Measurements from ENCODE around the gene SLC16A3. TPM values are rescaled to one million over a fixed set of nuclear protein-coding genes. Genes with fewer than 3 reads are reported as not detected.

The SLC16A3 gene
- total and polyA plus RNA-seq, 2 of the 4 experiments (the other 2 are of a cell fraction): 49.1 to 181 TPM

DNA sequence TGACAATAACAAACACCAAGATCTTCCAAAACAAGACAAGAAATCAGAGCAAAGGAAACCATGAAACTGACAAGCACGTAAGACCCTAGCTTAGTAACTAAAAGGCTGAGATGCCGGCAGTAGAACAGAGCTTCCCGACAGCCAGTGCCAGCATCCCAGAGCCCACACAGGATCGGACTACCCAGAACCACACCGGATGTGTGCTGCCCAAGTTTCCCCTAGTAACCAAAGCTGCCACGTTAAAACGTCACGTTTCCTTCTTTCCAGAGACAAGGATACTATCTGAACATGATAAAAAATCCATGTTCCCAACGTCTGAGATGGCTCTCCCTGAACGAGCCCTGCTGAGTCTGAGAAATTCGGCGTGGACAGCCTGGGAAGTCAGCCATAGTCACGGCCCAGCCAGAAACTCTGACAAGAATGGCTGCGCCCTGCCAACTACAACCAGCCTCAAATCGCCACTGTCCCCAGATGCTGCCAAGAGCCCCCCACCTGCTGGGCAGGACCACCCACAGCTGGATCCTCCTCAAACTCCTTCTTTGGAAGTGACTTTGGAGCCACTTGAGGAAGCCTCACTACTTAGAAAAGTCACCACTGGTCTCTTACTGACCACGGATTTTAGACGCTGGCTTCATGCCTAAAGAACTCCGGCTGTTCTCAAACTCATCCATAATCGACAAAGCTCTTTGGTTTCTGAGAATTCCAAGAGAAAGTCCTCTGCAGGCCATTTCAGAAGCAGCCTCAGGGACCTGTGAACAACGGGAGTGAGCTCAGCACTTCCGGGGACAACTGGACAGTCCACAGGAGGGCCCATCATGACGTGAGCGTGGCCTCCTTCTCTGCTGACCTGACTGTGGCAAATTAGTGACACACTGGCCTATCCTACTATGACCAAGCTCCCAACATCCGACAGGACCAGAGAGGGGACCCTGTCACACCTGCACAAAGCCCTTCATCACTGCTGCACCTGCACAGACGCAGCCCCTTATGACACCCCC, 32.9 kb upstream of the SLC16A3 start (continued):
- no peak for TF ChIP-seq RFX5 (IDR thresholded peaks at IDR 0.05; ENCODE audit: low read depth, low read length)
- TF ChIP-seq POLR2A (IDR thresholded peaks at IDR 0.05; ENCODE audit: low read depth, low read length): no peak

DNA sequence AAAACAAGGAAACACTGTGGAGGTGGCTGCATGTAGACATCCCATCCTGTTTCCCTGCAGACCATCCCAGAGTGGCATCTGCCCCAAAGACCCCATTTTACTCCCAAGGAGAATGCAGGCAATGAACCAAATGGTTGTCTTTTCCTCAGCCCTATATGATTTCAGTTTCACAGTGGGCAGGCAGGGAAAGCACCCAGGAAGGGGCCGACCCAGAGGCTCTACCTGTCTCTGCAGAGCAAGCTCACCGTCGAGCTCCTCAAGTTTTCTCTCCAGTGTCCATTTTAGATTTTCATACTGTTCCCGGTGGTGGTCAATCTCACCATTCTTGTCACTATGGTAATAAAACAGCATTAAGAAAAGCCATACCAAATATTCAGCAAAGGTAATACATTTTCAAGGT, 30.8 kb upstream of the SLC16A3 start:
- Histone ChIP-seq H3K9me3 (ENCODE audit: control insufficient read depth, insufficient read depth, low read length) (no peaks in the 10 kb centered on the region), H3K9ac (ENCODE audit: low read depth, low read length) (no peak overlapping the region), H3K14ac (replicated peaks; ENCODE audit: low read depth, low read length) (no peak overlapping the region), H3K23ac (ENCODE audit: low read depth, low read length) (no peak overlapping the region), H3K27ac (ENCODE audit: insufficient read depth, low read length) (no peak overlapping the region), H3K4ac (ENCODE audit: low read depth, low read length) (no peak overlapping the region), H3K56ac (ENCODE audit: extremely low read depth, insufficient read depth, low read length) (no peak overlapping the region), H2BK120ac (ENCODE audit: low read depth, low read length) (no peak overlapping the region), H3K79me1 (ENCODE audit: low read depth in 1 of 2, low read length in 2 of 2) (peaks cover 8 to 9% of the 10 kb centered on the region in 2 experiments; a peak in 2 of 4 replicates), H3K18ac (ENCODE audit: low read depth, low read length) (no peak overlapping the region), H4K91ac (ENCODE audit: insufficient read depth, low read depth, low read length) (no peak overlapping the region), H3K4me2 (ENCODE audit: low read depth, low read length) (no peak overlapping the region), H3K9me1 (ENCODE audit: insufficient read depth, low read length) (no peaks in the 10 kb centered on the region), H3K36me3 (ENCODE audit: control insufficient read depth, insufficient read depth, low read length) (peaks cover 36% of the 10 kb centered on the region), H2AK9ac (replicated peaks; ENCODE audit: low read depth, low read length, poor library complexity) (no peak overlapping the region), H2BK20ac (ENCODE audit: low read depth, low read length) (no peak overlapping the region), H4K5ac (ENCODE audit: low read depth, low read length) (no peak overlapping the region), H2BK5ac (ENCODE audit: low read depth, low read length, poor library complexity, severe bottlenecking) (no peak overlapping the region), H2AK5ac (ENCODE audit: low read depth, low read length) (no peak overlapping the region), H4K20me1 (ENCODE audit: insufficient read depth, low read length) (peaks cover 4% of the 10 kb centered on the region; the same call in 1 of the 2 replicates), H3K27me3 (ENCODE audit: control insufficient read depth, insufficient read depth, low read length) (no peaks in the 10 kb centered on the region), H3K4me3 (ENCODE audit: insufficient read depth, low read depth, low read length) (no peak overlapping the region), H2AFZ (replicated peaks; ENCODE audit: low read length, poor library complexity) (no peak overlapping the region), H4K8ac (ENCODE audit: low read depth in 2 of 2, low read length in 2 of 2) (no peak overlapping the region), H2BK15ac (ENCODE audit: low read depth, low read length) (no peak overlapping the region), H3K4me1 (ENCODE audit: control insufficient read depth, insufficient read depth, low read length) (no peaks in the 10 kb centered on the region)
- dilution Hi-C loops (cut with HindIII; ENCODE audit: low sequenced_read_pairs, unreplicated experiment) (no loop called here), intact Hi-C loops (cut with micrococcal nuclease) (no loop called here), in situ Hi-C loops (cut with MboI; ENCODE audit: low sequenced_read_pairs) (no loop called here)
- ATAC-seq (ENCODE audit: low read depth) (no peak), DNase-seq (no peak)
- POLR2A ChIA-PET (ENCODE audit: unreplicated experiment): no interaction called here
- 88% methylated on average over 1 of the region's 4 CpGs; no CpG with 5 or more reads in 1 of the 2 experiments for WGBS, 2 experiments (ENCODE audit: extremely low coverage in 2 of 2, insufficient read length in 1 of 2)
- BruUV-seq (replicated peaks): no TSS peak
- CTCF ChIA-PET: no interaction called here
- TF ChIP-seq BHLHE40 (IDR thresholded peaks at IDR 0.05; ENCODE audit: low read depth, low read length) (no peak), MXI1 (IDR thresholded peaks at IDR 0.05; ENCODE audit: borderline replicate concordance, low read depth, low read length) (no peak), FOS (IDR thresholded peaks at IDR 0.05; ENCODE audit: low read depth, low read length) (no peak), CHD1 (IDR thresholded peaks at IDR 0.05; ENCODE audit: low read depth, low read length) (no peak), RFX5 (IDR thresholded peaks at IDR 0.05; ENCODE audit: low read depth, low read length) (no peak), MAZ (IDR thresholded peaks at IDR 0.05; ENCODE audit: borderline replicate concordance, low read depth, low read length) (no peak), RCOR1 (IDR thresholded peaks at IDR 0.05; ENCODE audit: insufficient replicate concordance, low read length) (no peak), MAFK (IDR thresholded peaks at IDR 0.05; ENCODE audit: low read depth, low read length) (no peak), RAD21 (IDR thresholded peaks at IDR 0.05; ENCODE audit: low read length) (no peak), CEBPB (IDR thresholded peaks at IDR 0.05; ENCODE audit: low read depth, low read length) (no peak)
- TF ChIP-seq, protein P1, sequence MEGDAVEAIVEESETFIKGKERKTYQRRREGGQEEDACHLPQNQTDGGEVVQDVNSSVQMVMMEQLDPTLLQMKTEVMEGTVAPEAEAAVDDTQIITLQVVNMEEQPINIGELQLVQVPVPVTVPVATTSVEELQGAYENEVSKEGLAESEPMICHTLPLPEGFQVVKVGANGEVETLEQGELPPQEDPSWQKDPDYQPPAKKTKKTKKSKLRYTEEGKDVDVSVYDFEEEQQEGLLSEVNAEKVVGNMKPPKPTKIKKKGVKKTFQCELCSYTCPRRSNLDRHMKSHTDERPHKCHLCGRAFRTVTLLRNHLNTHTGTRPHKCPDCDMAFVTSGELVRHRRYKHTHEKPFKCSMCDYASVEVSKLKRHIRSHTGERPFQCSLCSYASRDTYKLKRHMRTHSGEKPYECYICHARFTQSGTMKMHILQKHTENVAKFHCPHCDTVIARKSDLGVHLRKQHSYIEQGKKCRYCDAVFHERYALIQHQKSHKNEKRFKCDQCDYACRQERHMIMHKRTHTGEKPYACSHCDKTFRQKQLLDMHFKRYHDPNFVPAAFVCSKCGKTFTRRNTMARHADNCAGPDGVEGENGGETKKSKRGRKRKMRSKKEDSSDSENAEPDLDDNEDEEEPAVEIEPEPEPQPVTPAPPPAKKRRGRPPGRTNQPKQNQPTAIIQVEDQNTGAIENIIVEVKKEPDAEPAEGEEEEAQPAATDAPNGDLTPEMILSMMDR (conservative IDR thresholded peaks at IDR 0.05; ENCODE audit: low read depth, low read length): no peak
- TF ChIP-seq, protein P2, sequence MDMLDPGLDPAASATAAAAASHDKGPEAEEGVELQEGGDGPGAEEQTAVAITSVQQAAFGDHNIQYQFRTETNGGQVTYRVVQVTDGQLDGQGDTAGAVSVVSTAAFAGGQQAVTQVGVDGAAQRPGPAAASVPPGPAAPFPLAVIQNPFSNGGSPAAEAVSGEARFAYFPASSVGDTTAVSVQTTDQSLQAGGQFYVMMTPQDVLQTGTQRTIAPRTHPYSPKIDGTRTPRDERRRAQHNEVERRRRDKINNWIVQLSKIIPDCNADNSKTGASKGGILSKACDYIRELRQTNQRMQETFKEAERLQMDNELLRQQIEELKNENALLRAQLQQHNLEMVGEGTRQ (IDR thresholded peaks at IDR 0.05; ENCODE audit: low read depth, low read length): no peak
